Esophagus muscularis mucosa (tissue), 3 donors: ENCODE results near the gene RALGDS.

Experiments used
- CTCF ChIP-seq, 3 experiments: fragments of 200-600 bp in 2 of 3; fragments of 450-650 bp in 1 of 3; sonication (generic) in 2 of 3; IDR thresholded peaks; one replicate each; pipeline ENCODE4 v1.5.1; 2017 to 2019; ENCODE audit warnings: antibody characterized with exemption in 3 of 3, mild to moderate bottlenecking in 2 of 3, moderate library complexity in 1 of 3
- EP300 ChIP-seq: sonication (generic); formaldehyde crosslinking; IDR thresholded peaks from one replicate; pipeline ENCODE4 v1.6.1; 2017; ENCODE audit warnings: antibody characterized with exemption

GRCh38 chr9:133073086-133074014 is 47.7 kb downstream of the RALGDS start:
- TF ChIP-seq CTCF (IDR thresholded peaks at IDR 0.05) (no peak), EP300 (no peak)
